CD4-positive, alpha-beta T cell treated with Interleukin-17A for 1 hour (primary cell): Measurements from ENCODE around the gene RPL4.
"Not testable (repeated sequence)": the region's sequence is repeated elsewhere in the genome, so short reads cannot be mapped to it uniquely, and the experiment has no call there.

Source experiments
- DNase-seq: peaks from one replicate; pipeline ENCODE4 v3.0.0-alpha.2; 2020

Gene RPL4

GRCh38 chr15:66504563-66505429 is at the start of gene RPL4, which contains the start of gene ZWILCH:
RPL4 (minus strand) TSS chr15:66504855; CDS start chr15:66504790, 65 bp downstream.
ZWILCH (plus strand) TSS chr15:66505326; CDS start chr15:66505339, 13 bp downstream.
- DNase-seq, result peak; percentile 90

- DNase-seq, result no peak
Observed at GRCh38 chr15:66545255-66545654, 40.6 kb upstream of the RPL4 start.

GRCh38 chr15:66542896-66543295 is 38.2 kb upstream of the RPL4 start:
- DNase-seq, result no peak

- DNase-seq, result no peak
Observed at GRCh38 chr15:66535056-66535455, 30.4 kb upstream of the RPL4 start.

- no peak for DNase-seq
Observed at GRCh38 chr15:66524838-66525237, 20.2 kb upstream of the RPL4 start.

GRCh38 chr15:66523926-66524325 is 19.3 kb upstream of the RPL4 start:
- DNase-seq, result no peak

GRCh38 chr15:66515901-66516322 is 11.3 kb upstream of the RPL4 start:
- no peak for DNase-seq

- no peak for DNase-seq
Observed at GRCh38 chr15:66514586-66514985, 9.9 kb upstream of the RPL4 start.

GRCh38 chr15:66508293-66508883 is 3.7 kb upstream of the RPL4 start:
- no peak for DNase-seq

GRCh38 chr15:66505818-66506217 is 1.2 kb upstream of the RPL4 start:
- DNase-seq, result no peak

GRCh38 chr15:66505430-66505811 is 766 bp upstream of the RPL4 start:
- DNase-seq, result no peak

- no peak for DNase-seq
Observed at GRCh38 chr15:66503780-66504562, 684 bp downstream of the RPL4 start.

GRCh38 chr15:66503041-66503648 is 1.5 kb downstream of the RPL4 start:
- not testable (repeated sequence) for DNase-seq

- no peak for DNase-seq
Observed at GRCh38 chr15:66502491-66502890, 2.2 kb downstream of the RPL4 start.

- DNase-seq, result not testable (repeated sequence)
Observed at GRCh38 chr15:66500346-66500745, 4.3 kb downstream of the RPL4 start.

GRCh38 chr15:66498501-66499386 is 5.9 kb downstream of the RPL4 start:
- DNase-seq, result peak; percentile 66

- DNase-seq, result peak; percentile 97
Observed at GRCh38 chr15:66497502-66498455, 6.9 kb downstream of the RPL4 start, which contains the start of gene SNAPC5. SNAPC5 (minus strand) TSS chr15:66497762; CDS start chr15:66497731, 31 bp downstream.

GRCh38 chr15:66496951-66497501 is 7.6 kb downstream of the RPL4 start:
- DNase-seq, result no peak

- DNase-seq, result no peak
Observed at GRCh38 chr15:66494262-66494661, 10.4 kb downstream of the RPL4 start.

GRCh38 chr15:66491846-66492245 is 12.8 kb downstream of the RPL4 start:
- no peak for DNase-seq
